K562 (cell line): ENCODE measurements around the gene RNFT1. TPM values are rescaled to one million over a fixed set of nuclear protein-coding genes. Genes with fewer than 3 reads are reported as not detected.
A peak's percentile ranks its signal among the peaks of the same experiment; 100 is the strongest.

ENCODE experiments used
- BCOR ChIP-seq: fragments of 450-650 bp; IDR thresholded peaks from 2 replicates; pipeline ENCODE4 v1.6.1; 2016
- CHD2 ChIP-seq: IDR thresholded peaks from 2 replicates; pipeline ENCODE4 v1.6.1; 2011; ENCODE audit warnings: low read depth, low read length
- CREM ChIP-seq: IDR thresholded peaks from 2 replicates; pipeline ENCODE4 v1.6.1; 2014; ENCODE audit warnings: antibody characterized with exemption, low read depth
- FOXP1 ChIP-seq: sonication (generic); formaldehyde crosslinking; IDR thresholded peaks from 2 replicates; pipeline ENCODE4 v1.8.0; 2022; ENCODE audit warnings: mild to moderate bottlenecking, missing genetic modification reagents
- GMEB1 ChIP-seq: fragments of 250-450 bp; sonication (Bioruptor Pico); IDR thresholded peaks from 2 replicates; pipeline ENCODE4 v1.4.0; 2020; ENCODE audit warnings: mild to moderate bottlenecking
- HDAC6 ChIP-seq: IDR thresholded peaks from 2 replicates; pipeline ENCODE4 v1.6.1; 2012; ENCODE audit warnings: low read depth, mild to moderate bottlenecking, control low read depth, inconsistent platforms, low read length, moderate library complexity
- MLLT1 ChIP-seq, 2 experiments: fragments of 450-650 bp; IDR thresholded peaks; 2 replicates each; pipeline ENCODE4 v1.6.1; 2016
- NFIC ChIP-seq: fragments of 450-650 bp; IDR thresholded peaks from 2 replicates; pipeline ENCODE4 v1.6.1; 2017; ENCODE audit warnings: mild to moderate bottlenecking, inconsistent platforms
- PHF20 ChIP-seq: fragments of 450-650 bp; IDR thresholded peaks from 2 replicates; pipeline ENCODE4 v1.6.1; 2018; ENCODE audit not compliant: partially characterized antibody
- POLR2AphosphoS5 ChIP-seq: IDR thresholded peaks from 2 replicates; pipeline ENCODE4 v1.6.1; 2011; ENCODE audit warnings: mild to moderate bottlenecking, low read depth, low read length, moderate library complexity; ENCODE audit not compliant: control insufficient read depth, insufficient read depth
- SREBF2 ChIP-seq: sonication (generic); formaldehyde crosslinking; IDR thresholded peaks from 2 replicates; pipeline ENCODE4 v1.4.0; 2020; ENCODE audit warnings: mild to moderate bottlenecking, missing genetic modification reagents
- TEAD1 ChIP-seq, 2 experiments: fragments of 450-650 bp in 1 of 2; sonication (generic) in 1 of 2; formaldehyde crosslinking; IDR thresholded peaks; 2 replicates each; pipeline versions ENCODE4 v1.4.0 to v1.8.0; 2020 to 2022; ENCODE audit warnings: mild to moderate bottlenecking in 2 of 2, missing genetic modification reagents in 1 of 2
- TRIM28 ChIP-seq: fragments of 450-650 bp; IDR thresholded peaks from 2 replicates; pipeline ENCODE4 v1.6.1; 2017
- XRCC3 ChIP-seq: fragments of 450-650 bp; IDR thresholded peaks from 2 replicates; pipeline ENCODE4 v1.6.1; 2017; ENCODE audit warnings: mild to moderate bottlenecking, moderate library complexity
- YY1 ChIP-seq, 3 experiments: IDR thresholded peaks; 2 replicates each; pipeline ENCODE4 v1.6.1; 2011; ENCODE audit warnings: low read length in 2 of 3, mild to moderate bottlenecking in 2 of 3, moderate library complexity in 2 of 3, borderline replicate concordance in 1 of 3, control low read depth in 1 of 3, low read depth in 1 of 3; ENCODE audit not compliant: insufficient read depth in 3 of 3, insufficient replicate concordance in 2 of 3, control insufficient read depth in 1 of 3, insufficient read length in 1 of 3; ENCODE audit errors: extremely low read depth in 1 of 3
- ZFX ChIP-seq: sonication (generic); formaldehyde crosslinking; IDR thresholded peaks from 2 replicates; pipeline ENCODE4 v1.8.0; 2022; ENCODE audit warnings: mild to moderate bottlenecking, missing genetic modification reagents, moderate library complexity
- ZNF512 ChIP-seq: IDR thresholded peaks from 2 replicates; pipeline ENCODE4 v1.6.1; 2016; ENCODE audit warnings: missing genetic modification characterization, missing compliant biosample characterization
- ZNF668 ChIP-seq: fragments of 250-450 bp; sonication (Bioruptor Pico); IDR thresholded peaks from 2 replicates; pipeline ENCODE4 v1.8.0; 2022; ENCODE audit warnings: mild to moderate bottlenecking, inconsistent platforms
- polyA plus RNA-seq, 8 experiments: library from polyadenylated mRNA; depleted of rRNA in 4 of 8; stranded (reverse) in 5 of 8; unstranded in 3 of 8; fragments of >200 nt; fragmentation: Nextera tagmentation in 2 of 8; fragmentation: Illumina TruSeq in 1 of 8; extraction: Ambion mirVana in 2 of 8; extraction: Trizol in 1 of 8; gene quantifications; 2 replicates each; pipeline versions ENCODE4 v1.2.1 to v1.2.3, GENCODE V29; 2011 to 2014; ENCODE audit warnings: inconsistent platforms in 1 of 8, missing spikeins in 1 of 8
- total RNA-seq, 7 experiments: library from RNA; depleted of rRNA in 6 of 7; stranded (reverse); fragments of >200 nt in 6 of 7; fragmentation: Illumina TruSeq in 2 of 7; extraction: Trizol in 2 of 7; gene quantifications; 2 replicates each; pipeline versions ENCODE4 v1.2.1 to v1.2.3, GENCODE V29; 2011 to 2021; ENCODE audit warnings: low replicate concordance in 1 of 7
- TF ChIP-seq, protein P1 (sequence below): fragments of 450-650 bp; IDR thresholded peaks from 2 replicates; pipeline ENCODE4 v1.6.1; 2016; ENCODE audit warnings: antibody characterized with exemption
- TF ChIP-seq, protein P2 (sequence below): IDR thresholded peaks from 2 replicates; pipeline ENCODE4 v1.6.1; 2011; ENCODE audit not compliant: insufficient read length; ENCODE audit errors: extremely low read depth

Gene RNFT1
- total and polyA plus RNA-seq, 9 of the 15 experiments (the other 6 are each of a cell fraction or from before 2014, with no cell fraction given), result 15.8 to 61.3 (median 23.5) TPM

- TF ChIP-seq ZNF512 (tag) (no peak), GMEB1 (peak; percentile 91), POLR2AphosphoS5 (peak; percentile 75), NFIC (peak; percentile 64; the same call in 1 of the 2 replicates), ZNF668 (CRISPR knock-in tag) (no peak), YY1 (IDR thresholded peaks at IDR 0.05; ENCODE audit: borderline replicate concordance in 1 of 3, control insufficient read depth in 1 of 3, extremely low read depth in 1 of 3, insufficient read depth in 3 of 3, insufficient read length in 1 of 3, insufficient replicate concordance in 2 of 3, low read depth in 1 of 3, low read length in 2 of 3) (peak in 2 of 3 experiments; percentile 42 to 60), XRCC3 (no peak), MLLT1 (IDR thresholded peaks at IDR 0.05) (peak; percentile 15 to 31; a peak in 1 of 4 replicates), ZFX (peak; percentile 86), PHF20 (peak; percentile 83), FOXP1 (CRISPR knock-in tag) (no peak), TRIM28 (peak; percentile 31; the same call in 1 of the 2 replicates), BCOR (peak; percentile 98), CHD2 (no peak), CREM (peak; percentile 74), HDAC6 (no peak), TEAD1 (CRISPR knock-in tag; IDR thresholded peaks at IDR 0.05) (0 out of 4 replicates have a peak, but pooled peaks of 1 of the 2 experiments have one; percentile 52), SREBF2 (CRISPR knock-in tag) (no peak)
- TF ChIP-seq, protein P1, sequence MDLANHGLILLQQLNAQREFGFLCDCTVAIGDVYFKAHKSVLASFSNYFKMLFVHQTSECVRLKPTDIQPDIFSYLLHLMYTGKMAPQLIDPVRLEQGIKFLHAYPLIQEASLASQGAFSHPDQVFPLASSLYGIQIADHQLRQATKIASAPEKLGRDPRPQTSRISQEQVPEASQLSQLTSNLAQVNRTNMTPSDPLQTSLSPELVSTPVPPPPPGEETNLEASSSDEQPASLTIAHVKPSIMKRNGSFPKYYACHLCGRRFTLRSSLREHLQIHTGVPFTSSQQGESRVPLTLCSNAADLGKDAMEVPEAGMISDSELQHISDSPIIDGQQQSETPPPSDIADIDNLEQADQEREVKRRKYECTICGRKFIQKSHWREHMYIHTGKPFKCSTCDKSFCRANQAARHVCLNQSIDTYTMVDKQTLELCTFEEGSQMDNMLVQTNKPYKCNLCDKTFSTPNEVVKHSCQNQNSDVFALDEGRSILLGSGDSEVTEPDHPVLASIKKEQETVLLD, result 0 out of 2 replicates have a peak, but pooled peaks have one; percentile 49
- TF ChIP-seq, protein P2, sequence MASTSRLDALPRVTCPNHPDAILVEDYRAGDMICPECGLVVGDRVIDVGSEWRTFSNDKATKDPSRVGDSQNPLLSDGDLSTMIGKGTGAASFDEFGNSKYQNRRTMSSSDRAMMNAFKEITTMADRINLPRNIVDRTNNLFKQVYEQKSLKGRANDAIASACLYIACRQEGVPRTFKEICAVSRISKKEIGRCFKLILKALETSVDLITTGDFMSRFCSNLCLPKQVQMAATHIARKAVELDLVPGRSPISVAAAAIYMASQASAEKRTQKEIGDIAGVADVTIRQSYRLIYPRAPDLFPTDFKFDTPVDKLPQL, result no peak
These were observed at the start of gene RNFT1 (continued) for GRCh38 chr17:59964482-59965328.
